OCI-M2 (cell line): ENCODE data around the gene TBC1D8.

ENCODE experiments used
- DNase-seq: peaks from one replicate; lab custom pipeline; 2025; ENCODE audit not compliant: unreplicated experiment; lab: John Stamatoyannopoulos, UW

TBC1D8 gene

GRCh38 chr2:101112772-101113157, 38.4 kb downstream of the TBC1D8 start:
- no peak for DNase-seq

DNA sequence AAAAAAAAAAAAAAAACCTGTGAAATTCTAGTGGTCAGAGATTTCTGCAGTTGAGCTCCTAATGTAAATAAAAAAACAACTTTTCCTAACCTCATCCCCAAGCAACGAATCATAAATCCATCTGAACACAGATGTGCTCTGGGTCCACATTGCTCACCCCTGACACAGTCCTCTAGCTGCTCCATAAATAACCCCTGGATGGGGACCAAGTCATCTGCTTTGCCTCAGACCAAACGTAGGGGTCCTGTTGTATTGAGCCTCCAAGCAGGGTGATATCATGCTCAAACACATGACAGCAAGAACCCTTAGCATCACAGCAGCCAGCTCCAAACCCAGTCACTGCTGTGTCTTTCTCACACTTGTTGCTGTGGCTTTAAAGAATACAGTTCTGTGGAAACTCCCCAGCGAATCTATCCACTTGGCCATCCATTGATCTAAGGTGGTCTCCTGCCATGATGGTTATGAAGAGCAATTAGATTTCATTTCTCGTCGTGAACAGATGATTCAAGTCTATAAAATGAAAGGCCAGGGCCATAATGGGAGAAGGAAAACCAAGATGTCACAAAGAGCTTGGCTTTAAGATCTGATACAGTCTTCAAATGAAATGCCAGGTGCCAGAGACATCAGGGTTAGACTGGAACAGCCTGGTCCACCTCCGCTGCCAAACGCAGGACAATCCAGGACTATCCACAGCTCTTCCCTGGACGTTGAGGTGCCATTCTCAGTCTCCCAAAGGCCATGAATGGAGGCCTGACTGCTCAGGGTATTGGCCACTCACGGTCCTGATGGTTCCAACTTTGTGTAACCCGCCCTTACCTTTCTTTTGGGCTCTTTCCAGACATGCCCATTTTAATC, 39.0 kb downstream of the TBC1D8 start:
- no peak for DNase-seq

DNA sequence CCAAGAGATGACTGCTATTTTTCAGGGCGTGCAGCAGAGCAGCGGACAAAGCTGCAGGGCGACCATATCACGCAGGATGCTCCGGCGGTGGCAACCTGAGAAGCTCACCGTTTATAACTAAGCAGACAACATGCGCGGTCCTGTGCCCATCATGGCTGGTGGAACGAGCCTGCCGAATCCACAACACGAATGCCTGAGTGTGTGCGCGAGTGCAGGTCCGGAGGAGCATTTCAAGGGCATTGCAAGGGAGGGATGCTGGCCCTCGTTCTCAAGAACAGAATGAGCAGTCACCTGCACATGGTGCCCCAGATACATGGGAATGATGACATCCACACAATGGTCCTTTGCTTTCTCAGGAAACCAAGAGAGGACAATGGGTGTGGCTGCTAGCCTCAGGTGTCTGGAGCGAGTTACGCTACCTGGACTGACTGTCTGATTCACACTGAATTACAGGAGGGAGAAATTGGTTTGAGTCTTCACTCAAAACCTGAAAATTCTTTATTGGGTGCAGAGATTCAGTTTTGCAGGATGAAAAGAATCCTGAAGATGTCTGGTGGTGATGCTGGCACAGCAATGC, 39.8 kb downstream of the TBC1D8 start:
- DNase-seq: no peak

DNA sequence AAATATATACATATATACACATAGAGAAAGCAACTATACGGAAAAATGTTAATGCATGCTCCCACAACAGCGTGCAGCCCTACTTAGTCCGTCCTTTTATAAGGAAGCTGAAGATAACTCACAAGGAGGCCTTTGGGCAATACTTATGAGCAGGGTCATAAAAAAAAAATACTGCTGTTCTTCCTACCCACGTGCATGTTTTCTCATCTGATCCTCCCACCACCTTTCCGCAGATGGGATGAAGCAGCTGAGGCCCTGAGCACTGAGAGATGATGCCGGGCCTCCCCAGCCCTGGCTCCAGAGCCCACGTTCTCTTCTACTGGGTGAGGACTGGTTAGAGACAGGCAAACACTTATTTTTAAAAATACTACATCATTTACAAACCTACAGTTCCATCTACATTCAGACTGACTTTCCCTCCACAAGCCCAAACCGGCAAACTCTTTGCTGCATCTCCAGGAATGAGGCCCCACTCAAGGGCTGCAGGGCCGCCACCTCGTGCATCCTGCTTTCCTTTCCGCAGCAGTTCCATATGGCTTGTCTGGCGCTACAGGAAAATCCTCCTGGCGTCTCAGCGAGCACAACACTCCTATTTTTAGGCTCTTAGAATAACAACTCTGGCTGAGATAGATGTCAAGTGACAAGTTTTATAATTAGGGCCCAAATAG, 41.6 kb downstream of the TBC1D8 start:
- no peak for DNase-seq

- no peak for DNase-seq
These were observed 42.8 kb downstream of the TBC1D8 start for GRCh38 chr2:101108357-101108756.

DNA sequence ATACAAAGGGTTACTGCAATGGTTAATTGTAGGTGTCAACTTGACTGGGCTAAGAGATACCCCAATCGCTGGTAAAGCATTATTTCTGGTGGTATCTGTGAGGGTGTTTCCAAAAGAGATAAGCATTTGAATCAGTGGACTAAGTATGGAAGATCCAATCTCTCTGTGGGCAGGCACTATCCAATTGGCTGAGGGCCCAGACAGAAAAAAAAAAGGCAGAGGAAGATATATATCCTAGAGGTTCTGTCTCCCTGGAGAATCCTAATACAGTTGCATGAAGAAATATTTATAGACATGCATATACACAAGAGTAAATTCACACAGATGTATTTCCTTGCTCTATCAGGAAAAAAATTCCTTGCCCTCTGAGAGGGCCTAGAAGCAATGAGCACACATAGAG, 43.9 kb downstream of the TBC1D8 start:
- DNase-seq: no peak

- no peak for DNase-seq
These were observed 44.6 kb downstream of the TBC1D8 start for GRCh38 chr2:101106453-101107181.

DNA sequence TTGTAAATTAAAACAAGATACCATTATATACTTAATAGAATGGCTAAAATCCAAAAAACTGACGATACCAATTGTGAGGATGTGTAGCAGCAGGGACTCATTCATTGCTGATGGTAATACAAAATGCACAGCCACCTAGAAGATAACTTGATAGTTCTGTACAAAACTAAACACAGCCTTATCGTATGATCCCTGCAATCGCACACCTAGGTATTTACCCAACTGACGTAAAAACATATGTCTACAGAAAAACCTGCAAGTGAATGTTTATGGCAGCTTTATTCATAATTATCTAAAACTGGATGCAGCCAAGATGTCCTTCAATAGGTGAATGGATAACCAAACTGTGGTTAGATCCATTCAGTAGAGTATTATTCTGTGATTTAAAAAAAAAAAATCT, 45.5 kb downstream of the TBC1D8 start:
- no peak for DNase-seq

GRCh38 chr2:101097638-101098037, 53.5 kb downstream of the TBC1D8 start:
- no peak for DNase-seq

- DNase-seq: no peak
These were observed 54.5 kb downstream of the TBC1D8 start for GRCh38 chr2:101096619-101097142.

- DNase-seq: no peak
These were observed 56.8 kb downstream of the TBC1D8 start for GRCh38 chr2:101094351-101094750.

GRCh38 chr2:101089942-101090799, 61.0 kb downstream of the TBC1D8 start:
- DNase-seq: no peak

DNA sequence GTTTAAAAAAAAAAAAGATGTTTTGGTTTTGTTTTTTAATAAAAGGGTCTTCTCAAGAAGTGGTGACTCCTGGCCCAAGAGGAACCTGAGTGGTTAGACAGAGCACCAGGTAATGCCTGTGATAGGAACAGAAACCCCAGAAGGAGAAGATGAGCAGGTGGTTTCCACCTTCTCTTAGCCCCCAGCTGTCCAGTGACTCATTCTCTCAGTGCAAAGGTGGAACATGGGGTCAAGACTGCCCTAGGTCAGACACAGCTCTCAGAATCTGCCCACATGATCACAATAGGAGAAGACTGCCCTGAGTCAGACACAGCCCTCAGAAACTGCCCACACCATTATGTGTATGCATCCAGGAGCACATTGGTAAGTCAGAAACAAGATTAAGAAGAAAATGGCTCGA, 61.8 kb downstream of the TBC1D8 start:
- no peak for DNase-seq

DNA sequence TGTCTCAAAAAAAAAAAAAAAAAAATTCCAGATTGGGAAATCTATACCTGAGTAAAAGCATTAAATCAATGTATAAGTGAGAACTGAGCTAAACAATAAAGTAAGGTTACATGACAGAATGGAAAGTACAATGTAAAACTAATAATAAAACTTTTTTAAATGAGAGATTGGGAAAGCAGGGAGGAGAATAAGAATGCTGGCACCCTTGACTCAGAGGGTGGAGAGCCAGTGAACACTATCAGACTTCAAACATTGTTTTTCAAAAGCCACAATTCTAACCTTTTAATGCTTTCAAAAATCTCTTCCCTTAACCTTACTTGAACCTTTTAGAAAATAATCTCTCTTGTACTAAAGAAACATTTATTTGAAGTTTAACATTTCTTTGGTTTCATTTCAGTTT, 63.5 kb downstream of the TBC1D8 start:
- DNase-seq: no peak

GRCh38 chr2:101083613-101084012, 67.6 kb downstream of the TBC1D8 start:
- DNase-seq: no peak

DNA sequence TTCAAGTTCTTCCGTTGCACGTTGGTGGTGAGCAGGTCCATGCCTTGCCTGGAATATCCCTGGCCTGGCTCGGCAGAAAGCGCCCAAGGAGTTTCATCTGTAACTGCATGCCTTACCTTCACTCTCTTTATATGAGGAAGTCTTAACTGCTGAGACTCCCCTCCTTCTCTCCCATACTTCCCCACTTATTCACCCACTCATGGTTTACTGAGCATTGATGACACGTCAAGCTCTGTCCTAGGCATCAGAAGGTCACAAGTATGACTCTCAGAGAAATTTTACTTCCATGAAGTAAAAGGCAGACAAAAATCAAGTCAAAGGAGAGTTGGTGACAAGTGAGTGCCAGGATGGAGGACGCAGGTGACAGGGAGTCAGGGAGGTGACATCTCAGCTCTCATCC, 68.2 kb downstream of the TBC1D8 start:
- DNase-seq: no peak

DNA sequence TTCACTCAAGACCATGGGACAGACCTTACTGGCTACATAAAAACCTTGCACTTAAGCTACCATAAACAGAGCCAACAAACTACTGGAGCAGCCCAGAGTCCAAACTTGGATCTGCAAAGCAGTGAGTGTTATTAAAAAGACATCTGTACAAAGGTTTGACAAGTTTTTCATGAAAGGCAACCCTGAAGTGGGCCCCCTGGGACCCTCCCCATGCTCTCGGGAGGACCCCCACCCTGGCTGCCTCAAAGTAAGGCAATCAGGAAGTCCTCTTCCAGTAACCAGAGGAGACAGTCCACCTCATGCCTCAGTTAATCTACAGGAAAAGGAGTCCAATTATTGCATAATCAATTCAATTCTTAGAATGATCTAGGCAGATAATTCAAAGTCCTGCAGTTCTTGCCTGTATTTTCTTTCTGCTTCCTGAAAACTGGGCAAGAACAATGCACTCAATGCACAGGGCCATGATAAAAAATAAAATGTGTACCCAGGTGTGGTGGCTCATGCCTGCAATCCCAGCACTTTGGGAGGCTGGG, 69.7 kb downstream of the TBC1D8 start:
- no peak for DNase-seq

- DNase-seq: no peak
These were observed 70.7 kb downstream of the TBC1D8 start for GRCh38 chr2:101080211-101081068.

DNA sequence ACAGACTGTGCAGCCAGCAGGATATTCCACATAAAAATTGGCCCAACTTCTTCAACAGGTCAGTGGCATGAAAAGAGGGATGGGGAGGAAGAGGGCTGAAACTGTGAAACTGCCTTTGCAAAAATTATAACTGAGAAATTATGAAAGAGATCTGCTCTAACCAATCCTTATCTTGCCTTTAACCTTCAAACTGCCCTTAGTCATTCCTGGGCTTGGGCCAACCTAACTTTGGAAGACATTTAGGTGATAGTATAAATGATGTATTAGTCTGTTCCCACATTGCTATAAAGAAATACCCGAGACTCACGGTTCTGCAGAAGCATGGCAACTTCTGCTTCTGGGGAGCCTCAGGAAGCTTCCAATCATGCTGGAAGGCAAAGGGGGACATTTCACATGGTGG, 74.6 kb downstream of the TBC1D8 start:
- DNase-seq: no peak
